Activated T-cell treated with anti-CD3 and anti-CD28 coated beads, Interleukin-2, amount 50 U/mL, for 24 hours (primary cell): ENCODE measurements around the gene MAT1A.
"Not testable (repeated sequence)": the region's sequence is repeated elsewhere in the genome, so short reads cannot be mapped to it uniquely, and the experiment has no call there.

Experiments used
- DNase-seq: peaks from one replicate; pipeline ENCODE4 v3.0.0-alpha.2; 2020
- H3K27ac Mint-ChIP-seq: 2 replicates; pipeline ENCODE4 v1.8.0; 2020; ENCODE audit warnings: mild to moderate bottlenecking, mixed read lengths
- H3K27me3 Mint-ChIP-seq: 2 replicates; pipeline ENCODE4 v1.8.0; 2020; ENCODE audit warnings: mixed read lengths
- H3K36me3 Mint-ChIP-seq: 2 replicates; pipeline ENCODE4 v1.8.0; 2020; ENCODE audit warnings: low read depth, mixed read lengths
- H3K4me1 Mint-ChIP-seq: 2 replicates; pipeline ENCODE4 v1.8.0; 2020; ENCODE audit warnings: low read depth, mixed read lengths
- H3K4me3 Mint-ChIP-seq: 2 replicates; pipeline ENCODE4 v1.8.0; 2020; ENCODE audit warnings: mild to moderate bottlenecking, moderate library complexity, mixed read lengths
- H3K9me3 Mint-ChIP-seq: 2 replicates; pipeline ENCODE4 v1.8.0; 2020; ENCODE audit warnings: mixed read lengths

MAT1A gene

GRCh38 chr10:80289451-80290287 lies at the start of gene MAT1A:
Gene MAT1A (minus strand): TSS chr10:80289658. CDS start chr10:80289423, 235 bp downstream.
- H3K27ac Mint-ChIP-seq = no peak within 1 kb of the TSS
- DNase-seq = no peak
- no peaks in the 10 kb centered on the region for H3K9me3 Mint-ChIP-seq
- no peaks in the 10 kb centered on the region for H3K4me1 Mint-ChIP-seq
- no peak within 1 kb of the TSS for H3K4me3 Mint-ChIP-seq
- H3K27me3 Mint-ChIP-seq = peaks cover 18% of the 10 kb centered on the region
- H3K36me3 Mint-ChIP-seq = no peaks in the 10 kb centered on the region

GRCh38 chr10:80333983-80334382 lies 44.5 kb upstream of the MAT1A start:
- no peaks in the 10 kb centered on the region for H3K4me1 Mint-ChIP-seq
- H3K4me3 Mint-ChIP-seq = no peak overlapping the region

GRCh38 chr10:80324891-80325364 lies 35.5 kb upstream of the MAT1A start:
- Mint-ChIP-seq H3K4me3 (no peak overlapping the region), H3K27ac (no peak overlapping the region), H3K9me3 (no peaks in the 10 kb centered on the region), H3K36me3 (no peaks in the 10 kb centered on the region), H3K4me1 (peaks cover 5% of the 10 kb centered on the region), H3K27me3 (no peaks in the 10 kb centered on the region)
- DNase-seq = no peak

More at GRCh38 chr10:80333983-80334382, 44.5 kb upstream of the MAT1A start:
- H3K9me3 Mint-ChIP-seq = no peaks in the 10 kb centered on the region
- no peak for DNase-seq
- no peak overlapping the region for H3K27ac Mint-ChIP-seq
- no peaks in the 10 kb centered on the region for H3K27me3 Mint-ChIP-seq
- H3K36me3 Mint-ChIP-seq = no peaks in the 10 kb centered on the region

GRCh38 chr10:80324086-80324485 lies 34.6 kb upstream of the MAT1A start:
- Mint-ChIP-seq H3K27me3 (no peaks in the 10 kb centered on the region), H3K36me3 (no peaks in the 10 kb centered on the region), H3K4me1 (peaks cover 5% of the 10 kb centered on the region), H3K9me3 (no peaks in the 10 kb centered on the region), H3K27ac (no peak overlapping the region), H3K4me3 (no peak overlapping the region)
- no peak for DNase-seq

- DNase-seq = no peak
- H3K27me3 Mint-ChIP-seq = peaks cover 3% of the 10 kb centered on the region
- H3K27ac Mint-ChIP-seq = no peak overlapping the region
- H3K4me1 Mint-ChIP-seq = peaks cover 5% of the 10 kb centered on the region
- H3K36me3 Mint-ChIP-seq = no peaks in the 10 kb centered on the region
- H3K9me3 Mint-ChIP-seq = no peaks in the 10 kb centered on the region
- H3K4me3 Mint-ChIP-seq = no peak overlapping the region
These were observed 33.9 kb upstream of the MAT1A start for GRCh38 chr10:80323311-80323710.

GRCh38 chr10:80322711-80323110 lies 33.3 kb upstream of the MAT1A start:
- Mint-ChIP-seq H3K36me3 (no peaks in the 10 kb centered on the region), H3K4me1 (peaks cover 5% of the 10 kb centered on the region), H3K27me3 (peaks cover 3% of the 10 kb centered on the region), H3K9me3 (no peaks in the 10 kb centered on the region), H3K27ac (no peak overlapping the region), H3K4me3 (no peak overlapping the region)
- no peak for DNase-seq

GRCh38 chr10:80322158-80322557 lies 32.7 kb upstream of the MAT1A start:
- Mint-ChIP-seq H3K4me1 (peaks cover 5% of the 10 kb centered on the region), H3K27ac (no peak overlapping the region), H3K27me3 (peaks cover 3% of the 10 kb centered on the region), H3K4me3 (no peak overlapping the region), H3K36me3 (no peaks in the 10 kb centered on the region), H3K9me3 (no peaks in the 10 kb centered on the region)
- no peak for DNase-seq

GRCh38 chr10:80321183-80321582 lies 31.7 kb upstream of the MAT1A start:
- no peak for DNase-seq
- no peak overlapping the region for H3K4me3 Mint-ChIP-seq
- no peak overlapping the region for H3K27ac Mint-ChIP-seq
- H3K4me1 Mint-ChIP-seq = peaks cover 5% of the 10 kb centered on the region
- H3K36me3 Mint-ChIP-seq = no peaks in the 10 kb centered on the region
- H3K27me3 Mint-ChIP-seq = peaks cover 3% of the 10 kb centered on the region
- no peaks in the 10 kb centered on the region for H3K9me3 Mint-ChIP-seq

- Mint-ChIP-seq H3K27ac (no peak overlapping the region), H3K4me1 (peaks cover 5% of the 10 kb centered on the region), H3K4me3 (no peak overlapping the region), H3K36me3 (no peaks in the 10 kb centered on the region), H3K9me3 (no peaks in the 10 kb centered on the region), H3K27me3 (peaks cover 3% of the 10 kb centered on the region)
- no peak for DNase-seq
These were observed 30.9 kb upstream of the MAT1A start for GRCh38 chr10:80320377-80320776.

GRCh38 chr10:80319725-80320290 lies 30.4 kb upstream of the MAT1A start:
- H3K36me3 Mint-ChIP-seq = no peaks in the 10 kb centered on the region
- no peak for DNase-seq
- no peak overlapping the region for H3K4me3 Mint-ChIP-seq
- H3K9me3 Mint-ChIP-seq = no peaks in the 10 kb centered on the region
- no peak overlapping the region for H3K27ac Mint-ChIP-seq
- H3K4me1 Mint-ChIP-seq = peaks cover 5% of the 10 kb centered on the region
- peaks cover 3% of the 10 kb centered on the region for H3K27me3 Mint-ChIP-seq

- Mint-ChIP-seq H3K27ac (no peak overlapping the region), H3K27me3 (peaks cover 3% of the 10 kb centered on the region), H3K4me1 (peaks cover 5% of the 10 kb centered on the region), H3K4me3 (no peak overlapping the region), H3K36me3 (no peaks in the 10 kb centered on the region), H3K9me3 (no peaks in the 10 kb centered on the region)
- no peak for DNase-seq
These were observed 29.9 kb upstream of the MAT1A start for GRCh38 chr10:80319318-80319717.

GRCh38 chr10:80318742-80319141 lies 29.3 kb upstream of the MAT1A start:
- peaks cover 3% of the 10 kb centered on the region for H3K27me3 Mint-ChIP-seq
- H3K4me1 Mint-ChIP-seq = peaks cover 5% of the 10 kb centered on the region
- no peaks in the 10 kb centered on the region for H3K36me3 Mint-ChIP-seq
- DNase-seq = no peak
- no peaks in the 10 kb centered on the region for H3K9me3 Mint-ChIP-seq
- H3K4me3 Mint-ChIP-seq = no peak overlapping the region
- H3K27ac Mint-ChIP-seq = no peak overlapping the region

- H3K27ac Mint-ChIP-seq = no peak overlapping the region
- peaks cover 3% of the 10 kb centered on the region for H3K27me3 Mint-ChIP-seq
- peaks cover 5% of the 10 kb centered on the region for H3K4me1 Mint-ChIP-seq
- no peak overlapping the region for H3K4me3 Mint-ChIP-seq
- H3K36me3 Mint-ChIP-seq = no peaks in the 10 kb centered on the region
- H3K9me3 Mint-ChIP-seq = no peaks in the 10 kb centered on the region
- no peak for DNase-seq
These were observed 25.9 kb upstream of the MAT1A start for GRCh38 chr10:80315391-80315790.

GRCh38 chr10:80313523-80313922 lies 24.1 kb upstream of the MAT1A start:
- no peaks in the 10 kb centered on the region for H3K36me3 Mint-ChIP-seq
- H3K4me3 Mint-ChIP-seq = no peak overlapping the region
- H3K27me3 Mint-ChIP-seq = peaks cover 4% of the 10 kb centered on the region
- H3K4me1 Mint-ChIP-seq = peaks cover 5% of the 10 kb centered on the region
- H3K9me3 Mint-ChIP-seq = peaks cover 6% of the 10 kb centered on the region
- H3K27ac Mint-ChIP-seq = no peak overlapping the region
- no peak for DNase-seq

- peaks cover 22% of the 10 kb centered on the region for H3K9me3 Mint-ChIP-seq
- not testable (repeated sequence) for DNase-seq, H3K36me3 Mint-ChIP-seq, H3K27ac Mint-ChIP-seq, H3K4me1 Mint-ChIP-seq, H3K4me3 Mint-ChIP-seq
- H3K27me3 Mint-ChIP-seq = peaks cover 22% of the 10 kb centered on the region
These were observed 16.5 kb upstream of the MAT1A start for GRCh38 chr10:80305989-80306388.
